Stimulated activated naive CD8-positive, alpha-beta T cell treated with anti-CD3 and anti-CD28 coated beads, Interleukin-15, Interleukin-2, amounts not matched to agents 100 U/mL and 50 U/mL, for 24 hours (primary cell): ENCODE results near the gene TMX3.

Experiments
- ATAC-seq: fragments of 150-1000 bp; cut with Tn5 transposase; one replicate; pipeline ENCODE4 v1.10.0; 2021
- DNase-seq: peaks from one replicate; pipeline ENCODE4 v3.0.0; 2021

The TMX3 gene

DNA sequence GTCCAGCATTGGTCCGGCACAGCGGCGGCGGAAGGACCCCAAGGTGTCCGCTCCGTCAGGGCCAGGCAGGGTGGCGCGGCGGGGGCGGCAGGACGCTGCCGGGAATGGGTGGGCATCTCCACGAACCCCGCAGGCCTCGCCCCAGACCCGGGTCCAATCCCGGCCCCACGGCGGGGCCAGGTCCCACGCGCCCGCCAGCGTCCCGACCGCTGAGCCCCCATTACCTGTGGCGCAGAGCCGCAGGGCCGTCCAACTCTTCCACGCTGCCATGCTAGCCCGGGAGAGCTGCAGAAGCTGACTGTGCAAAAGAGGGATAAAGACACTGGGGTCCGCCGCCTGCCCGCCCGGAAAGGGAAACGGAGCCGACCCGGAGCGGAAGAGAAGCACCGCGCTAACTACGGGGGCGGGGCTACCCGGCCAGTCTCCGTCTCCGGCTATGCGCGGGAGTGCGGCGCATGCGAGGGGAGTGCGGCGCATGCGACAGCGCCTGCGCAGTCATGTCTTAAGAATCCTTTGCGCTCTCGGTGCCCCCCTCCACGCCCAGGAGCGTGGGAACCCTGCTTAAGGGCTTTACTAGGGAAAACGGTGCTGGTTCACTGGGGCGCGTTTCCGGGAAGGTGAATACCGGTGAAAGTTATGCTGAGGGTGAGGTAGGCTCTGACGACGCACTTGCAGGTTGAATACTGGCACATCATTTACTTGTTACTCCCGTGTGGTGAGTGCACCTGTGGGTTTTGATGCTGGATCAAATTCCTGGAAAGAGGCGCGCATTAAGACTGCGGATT lies at the start of gene TMX3:
Gene TMX3 (minus strand): TSS at position 397 of the 785 bp plus-strand sequence. CDS start 127 bp downstream, at position 270.
- DNase-seq (peak; percentile 93), ATAC-seq (peak; percentile 99)

- ATAC-seq (no peak), DNase-seq (no peak)
Measured at GRCh38 chr18:68764016-68764415, 49.1 kb upstream of the TMX3 start.

GRCh38 chr18:68763083-68763482 lies 48.2 kb upstream of the TMX3 start:
- DNase-seq: no peak
- no peak for ATAC-seq

- no peak for ATAC-seq
- no peak for DNase-seq
Measured at GRCh38 chr18:68759308-68759707, 44.4 kb upstream of the TMX3 start.

GRCh38 chr18:68757126-68757525 lies 42.2 kb upstream of the TMX3 start:
- DNase-seq (no peak), ATAC-seq (no peak)

DNA sequence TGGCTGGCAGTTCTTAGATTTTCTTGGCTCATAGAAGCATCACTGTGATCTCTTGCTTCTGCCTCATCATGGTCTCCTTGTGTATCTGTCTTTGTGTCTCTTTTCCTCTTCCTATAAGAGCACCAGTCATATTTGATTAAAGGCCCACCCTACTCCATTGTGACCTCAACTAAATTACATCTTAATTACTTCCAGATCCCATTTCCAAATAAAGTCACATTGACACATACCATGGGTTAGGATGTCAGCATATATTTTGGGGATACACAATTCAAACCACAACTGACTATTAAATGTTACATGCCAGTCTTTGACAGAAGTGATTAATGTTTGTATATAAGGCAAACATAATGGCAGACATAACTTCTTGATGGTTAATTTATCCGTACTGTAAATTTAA lies 27.3 kb upstream of the TMX3 start:
- no peak for ATAC-seq
- DNase-seq: no peak

DNA sequence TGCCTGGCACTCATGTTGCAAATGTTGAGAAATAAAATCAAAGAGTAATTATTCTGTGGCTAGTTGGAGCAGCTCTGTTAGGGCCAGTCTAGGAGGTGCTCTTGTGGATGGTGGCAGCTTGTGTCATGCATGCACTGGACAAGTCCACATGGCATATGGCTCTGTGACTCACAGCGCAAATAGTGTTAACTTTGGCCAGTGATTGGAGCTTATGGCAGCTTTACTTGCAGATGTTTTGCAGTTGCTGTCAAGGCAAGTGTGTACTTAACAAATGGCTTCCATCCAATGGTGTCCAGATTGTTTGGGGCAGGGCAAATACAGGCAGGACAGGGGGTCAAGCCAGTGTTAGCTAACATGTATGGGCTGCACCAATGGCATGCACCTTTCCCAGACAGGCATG lies 26.1 kb upstream of the TMX3 start:
- ATAC-seq (no peak), DNase-seq (no peak)

DNA sequence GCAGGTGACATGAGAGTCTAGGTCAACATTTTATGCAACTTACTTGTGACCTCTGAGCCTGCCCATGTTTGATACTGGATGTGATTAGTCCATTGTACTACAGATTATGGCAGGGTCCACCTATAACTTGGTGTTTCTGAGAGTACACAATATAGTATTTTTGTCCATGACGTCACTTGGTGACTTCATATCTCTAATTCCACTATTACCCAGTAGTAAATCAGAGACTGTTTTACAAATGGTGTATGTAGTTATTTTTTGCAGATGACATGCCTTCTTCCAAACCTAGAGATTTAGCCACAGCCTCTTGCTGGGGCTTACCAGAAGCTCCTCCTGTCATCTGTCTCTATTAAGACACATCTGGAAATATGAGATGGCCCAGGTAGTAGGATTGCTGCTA lies 24.6 kb upstream of the TMX3 start:
- ATAC-seq: no peak
- no peak for DNase-seq

GRCh38 chr18:68738564-68738963 lies 23.7 kb upstream of the TMX3 start:
- DNase-seq: no peak

DNA sequence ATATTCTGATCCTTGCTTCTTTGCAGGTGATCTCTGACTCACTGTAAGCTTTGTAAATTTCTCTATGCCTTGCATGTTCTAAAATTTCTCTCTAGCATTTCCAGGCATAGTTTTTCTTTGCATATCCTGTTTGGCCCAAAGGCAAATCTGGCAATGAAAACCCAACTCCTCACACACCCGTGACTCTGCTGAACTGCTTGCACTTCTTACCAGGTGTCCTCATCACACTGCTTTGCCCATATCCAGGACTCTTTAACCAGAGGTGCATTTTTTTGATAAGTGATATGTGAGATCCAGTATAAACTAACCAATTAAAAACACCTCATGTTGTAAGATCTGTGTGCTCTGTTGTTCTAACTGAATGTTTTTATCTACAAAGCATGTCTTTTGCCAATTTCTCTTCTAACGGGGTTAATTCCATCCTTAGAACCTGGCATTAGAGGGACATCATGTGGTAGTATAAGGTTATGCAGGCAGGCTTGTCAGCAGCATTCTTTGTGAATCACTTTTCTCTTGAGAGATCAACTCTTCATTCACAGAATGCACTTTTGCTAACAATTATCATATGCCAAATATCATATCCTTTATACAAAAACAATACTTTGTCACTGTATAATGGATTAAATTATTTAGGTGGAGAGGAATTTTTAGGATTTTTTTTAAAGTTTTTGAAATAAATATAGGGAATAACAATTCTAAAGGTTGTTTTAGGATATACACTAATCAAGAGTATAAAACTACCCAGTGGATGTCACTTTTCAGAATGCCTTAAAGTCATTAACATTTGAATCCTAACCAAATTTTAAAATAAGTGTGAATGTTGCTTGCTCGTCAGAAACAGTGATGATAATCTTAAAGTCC lies 20.8 kb upstream of the TMX3 start:
- DNase-seq: no peak
- ATAC-seq: no peak

More at GRCh38 chr18:68738564-68738963, 23.7 kb upstream of the TMX3 start:
- no peak for ATAC-seq

DNA sequence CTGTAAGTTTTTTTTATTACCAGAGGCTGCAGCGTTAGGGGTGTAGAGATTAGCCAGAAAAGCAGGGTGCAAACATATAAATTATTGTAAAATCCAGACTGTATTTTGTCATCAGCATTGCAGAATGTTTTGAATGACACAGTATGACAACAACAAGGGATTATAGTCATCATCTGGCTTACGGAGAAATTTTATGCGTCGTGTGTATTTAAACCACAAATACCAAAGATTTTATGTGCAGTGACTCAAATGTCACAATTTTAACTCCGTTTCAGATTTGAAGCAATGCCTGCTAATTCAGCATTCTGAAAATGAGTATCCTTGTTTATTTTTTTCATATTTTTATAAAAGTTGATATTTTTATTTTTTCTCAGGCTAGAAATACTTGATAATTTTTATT lies 19.4 kb upstream of the TMX3 start:
- no peak for ATAC-seq
- no peak for DNase-seq

DNA sequence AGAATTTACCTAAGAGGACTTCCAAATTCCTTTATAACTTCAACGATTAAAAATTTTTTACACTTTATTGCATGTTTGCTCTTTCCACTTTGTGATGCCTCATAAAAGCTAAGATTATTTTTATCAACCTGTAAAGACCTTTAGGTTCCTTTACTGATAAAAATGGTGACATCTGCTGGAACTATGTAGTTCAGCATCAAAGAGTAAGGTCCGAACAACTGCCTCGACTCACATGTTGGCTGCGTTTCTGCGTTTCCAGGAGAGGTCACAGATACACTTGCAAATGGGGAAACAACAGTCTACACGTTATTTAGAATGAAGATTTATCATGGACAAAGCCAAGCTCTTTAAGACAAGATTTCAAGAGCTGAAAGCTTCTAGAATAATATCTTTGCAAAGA lies 18.8 kb upstream of the TMX3 start:
- ATAC-seq (no peak), DNase-seq (no peak)

GRCh38 chr18:68728081-68728700 lies 13.3 kb upstream of the TMX3 start:
- ATAC-seq: no peak
- no peak for DNase-seq

GRCh38 chr18:68727506-68727905 lies 12.6 kb upstream of the TMX3 start:
- ATAC-seq (no peak), DNase-seq (no peak)

DNA sequence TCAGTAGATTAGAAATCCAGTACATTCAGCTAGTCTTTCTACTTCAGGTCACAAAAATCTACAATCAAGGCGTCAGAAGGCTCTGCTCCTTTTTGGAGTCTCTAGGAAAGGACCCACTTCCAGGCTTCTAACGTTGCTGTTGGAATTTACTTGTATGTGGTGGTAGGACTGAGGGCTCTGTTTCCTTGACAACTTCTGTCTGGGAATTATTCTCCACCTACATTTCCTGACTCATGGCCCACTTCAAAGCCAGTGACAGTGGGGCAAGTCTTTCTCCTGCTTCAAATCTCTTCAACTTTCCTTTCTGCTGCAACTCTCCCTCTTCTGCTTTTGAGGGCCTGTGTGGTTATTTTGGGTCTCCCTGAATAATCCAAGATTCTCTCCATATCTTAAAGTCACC lies 10.4 kb upstream of the TMX3 start:
- ATAC-seq (no peak), DNase-seq (no peak)

- no peak for ATAC-seq
Measured at GRCh38 chr18:68724021-68724420, 9.1 kb upstream of the TMX3 start.

GRCh38 chr18:68723539-68723938 lies 8.6 kb upstream of the TMX3 start:
- no peak for ATAC-seq
- DNase-seq: no peak

More at GRCh38 chr18:68724021-68724420, 9.1 kb upstream of the TMX3 start:
- no peak for DNase-seq

- DNase-seq (no peak), ATAC-seq (no peak)
Measured at GRCh38 chr18:68722821-68723220, 7.9 kb upstream of the TMX3 start.

DNA sequence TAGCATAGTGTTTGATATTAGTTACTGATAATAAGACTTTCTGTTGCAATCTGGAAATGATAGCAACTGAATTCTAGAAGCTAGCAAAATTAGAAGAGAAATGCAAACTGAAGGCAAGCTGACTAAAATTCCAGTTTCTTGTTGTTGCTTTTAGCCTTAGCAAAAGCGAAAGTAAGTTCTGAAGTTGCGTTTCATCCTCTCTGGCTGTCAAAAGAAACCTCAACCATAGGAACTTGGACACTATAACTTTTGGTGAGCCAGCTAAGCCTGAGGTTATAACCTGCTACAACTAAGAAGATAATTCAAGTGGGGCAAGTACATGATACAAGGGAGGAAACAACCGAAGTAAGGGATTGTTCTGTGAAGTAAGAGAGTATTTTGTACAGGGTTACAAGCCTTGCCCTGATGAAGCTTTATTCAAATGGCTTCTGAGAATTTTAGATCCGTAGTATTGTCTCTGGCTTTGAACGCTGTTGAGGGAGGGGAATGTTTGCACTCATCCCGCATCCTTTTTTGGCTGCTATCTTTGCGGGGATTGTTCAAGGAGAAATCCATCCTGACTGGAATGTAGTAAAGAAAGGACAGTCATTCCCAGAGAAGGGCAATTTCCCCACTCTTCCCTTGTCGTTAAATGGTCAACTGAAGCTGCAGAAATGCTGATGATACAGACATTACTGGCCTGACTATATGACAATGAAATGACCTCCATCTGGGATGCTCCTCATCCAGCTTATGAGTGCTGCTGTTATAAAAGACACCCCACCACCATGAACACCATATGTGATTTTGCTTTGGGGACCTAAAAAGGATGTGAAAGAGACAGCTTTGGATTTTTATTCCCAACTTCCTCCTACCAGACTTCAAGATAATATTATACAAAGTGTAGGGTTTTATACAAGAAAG lies 7.0 kb upstream of the TMX3 start:
- DNase-seq (no peak), ATAC-seq (peak; percentile 84)

GRCh38 chr18:68714366-68714711 lies 569 bp downstream of the TMX3 start:
- DNase-seq: peak; percentile 24
- ATAC-seq: no peak

- DNase-seq: no peak
- ATAC-seq: no peak
Measured at GRCh38 chr18:68713796-68714195, 1.1 kb downstream of the TMX3 start.

GRCh38 chr18:68713131-68713530 lies 1.8 kb downstream of the TMX3 start:
- ATAC-seq: no peak
- DNase-seq: no peak
